GM10266 (cell line): ENCODE data around the gene MICU2.

Experiments
- DNase-seq: peaks from one replicate; pipeline ENCODE4 v3.0.0; 2012; ENCODE audit errors: extremely low spot score
- CTCF ChIP-seq: IDR thresholded peaks from 2 replicates; pipeline ENCODE4 v1.5.1; 2012; ENCODE audit warnings: mild to moderate bottlenecking, low read depth; ENCODE audit not compliant: control insufficient read depth, insufficient read depth; ENCODE audit errors: missing control alignments

The MICU2 gene

GRCh38 chr13:21453387-21454081, 150.4 kb downstream of the MICU2 start:
- TF ChIP-seq CTCF: no peak

GRCh38 chr13:21450936-21451335, 153.0 kb downstream of the MICU2 start:
- no peak for TF ChIP-seq CTCF
- no peak for DNase-seq

More at GRCh38 chr13:21453387-21454081, 150.4 kb downstream of the MICU2 start:
- DNase-seq: no peak

- DNase-seq: no peak
- no peak for TF ChIP-seq CTCF
Observed at GRCh38 chr13:21446656-21447055, 157.3 kb downstream of the MICU2 start.

- TF ChIP-seq CTCF: no peak
- no peak for DNase-seq
Observed at GRCh38 chr13:21445759-21446158, 158.2 kb downstream of the MICU2 start.

- DNase-seq: no peak
- TF ChIP-seq CTCF: no peak
Observed at GRCh38 chr13:21443171-21443570, 160.8 kb downstream of the MICU2 start.
